Karpas-422 (cell line): ENCODE data around the gene AOPEP. TPM values are rescaled to one million over a fixed set of nuclear protein-coding genes. Genes with fewer than 3 reads are reported as not detected.
"Not testable (repeated sequence)": the region's sequence is repeated elsewhere in the genome, so short reads cannot be mapped to it uniquely, and the experiment has no call there.

Experiments used
- DNase-seq: peaks from one replicate; pipeline ENCODE4 v3.0.0-alpha.2; 2015
- H2AFZ ChIP-seq: fragments of 200-600 bp; sonication (generic); 2 replicates; pipeline ENCODE4 v1.6.1; 2014; ENCODE audit warnings: antibody characterized with exemption, low read length, mixed read lengths
- H3K27ac ChIP-seq: fragments of 200-600 bp; sonication (generic); 2 replicates; pipeline ENCODE4 v1.5.1; 2014; ENCODE audit warnings: mild to moderate bottlenecking, low read length, moderate library complexity
- H3K27me3 ChIP-seq: fragments of 200-600 bp; sonication (generic); 2 replicates; pipeline ENCODE4 v1.6.1; 2014; ENCODE audit warnings: low read length, mixed read lengths
- H3K36me3 ChIP-seq: fragments of 200-600 bp; sonication (generic); 2 replicates; pipeline ENCODE4 v1.6.1; 2014; ENCODE audit warnings: low read length, mixed read lengths; ENCODE audit not compliant: insufficient read depth
- H3K4me1 ChIP-seq: fragments of 200-600 bp; sonication (generic); 2 replicates; pipeline ENCODE4 v1.6.1; 2014; ENCODE audit warnings: mild to moderate bottlenecking, low read length, mixed read lengths
- H3K4me2 ChIP-seq: fragments of 200-600 bp; sonication (generic); 2 replicates; pipeline ENCODE4 v1.6.1; 2014; ENCODE audit warnings: low read length, low read depth, mild to moderate bottlenecking; ENCODE audit not compliant: poor library complexity, severe bottlenecking
- H3K4me3 ChIP-seq: fragments of 200-600 bp; sonication (generic); 2 replicates; pipeline ENCODE4 v1.5.1; 2014; ENCODE audit warnings: mild to moderate bottlenecking, antibody characterized with exemption, low read length, mixed read lengths
- H3K79me2 ChIP-seq: fragments of 200-600 bp; sonication (generic); 2 replicates; pipeline ENCODE4 v1.6.1; 2014; ENCODE audit warnings: mild to moderate bottlenecking, low read length, mixed read lengths
- H3K9ac ChIP-seq: fragments of 200-600 bp; sonication (generic); 2 replicates; pipeline ENCODE4 v1.6.0; 2014; ENCODE audit warnings: low read length
- H3K9me2 ChIP-seq: fragments of 200-600 bp; sonication (generic), shearing (Covaris generic); replicated peaks from 2 replicates; pipeline ENCODE4 v1.6.0; 2014; ENCODE audit warnings: mild to moderate bottlenecking, low read length, moderate library complexity; ENCODE audit not compliant: insufficient read depth
- H3K9me3 ChIP-seq: fragments of 300-700, 200-600 bp; sonication (generic); 2 replicates; pipeline ENCODE4 v1.6.1; 2014; ENCODE audit warnings: low read length, mixed read lengths
- H4K20me1 ChIP-seq: fragments of 200-600 bp; sonication (generic); 2 replicates; pipeline ENCODE4 v1.6.1; 2014; ENCODE audit warnings: mild to moderate bottlenecking, antibody characterized with exemption, low read length, low read depth; ENCODE audit not compliant: insufficient read depth
- total RNA-seq: library from RNA; depleted of rRNA; stranded (reverse); fragments of >200 nt; shearing (Covaris generic); gene quantifications from 2 replicates; pipeline ENCODE4 v1.2.3, GENCODE V29; 2014; ENCODE audit warnings: low replicate concordance

AOPEP gene
- total RNA-seq, 1 experiment from 2014 or later: 22.7 TPM

DNA sequence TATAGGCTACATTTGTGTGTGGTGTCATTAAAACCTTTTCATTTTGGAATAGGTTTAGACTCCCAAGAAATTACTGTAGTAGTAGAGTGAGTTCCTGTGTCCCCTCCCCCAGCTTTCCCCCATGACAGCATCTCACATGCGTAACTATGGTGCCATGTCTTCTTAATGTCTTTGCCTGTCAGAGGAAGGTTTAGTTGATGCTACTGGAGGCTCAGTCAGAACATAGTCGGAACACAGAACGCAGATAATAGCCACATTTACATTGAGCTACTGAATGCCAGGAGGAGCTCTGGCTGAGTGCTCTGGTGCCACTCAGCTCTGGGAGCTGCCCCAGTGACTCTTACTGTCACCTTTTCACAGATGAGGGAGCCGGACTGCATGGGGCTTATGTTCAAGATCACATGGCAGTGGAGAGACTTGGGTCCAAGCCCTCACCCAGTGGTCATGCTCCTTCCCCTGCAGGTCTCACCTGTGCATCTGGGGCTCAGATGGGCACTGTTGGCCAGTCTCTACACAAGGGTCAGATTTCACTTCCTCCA, 223.6 kb downstream of the AOPEP start:
- Histone ChIP-seq H3K9me2 (no peaks in the 10 kb centered on the region), H3K36me3 (no peaks in the 10 kb centered on the region), H2AFZ (no peak overlapping the region), H3K4me1 (peaks cover 25% of the 10 kb centered on the region), H3K27ac (no peak overlapping the region), H3K9me3 (no peaks in the 10 kb centered on the region), H3K79me2 (no peaks in the 10 kb centered on the region), H3K9ac (no peak overlapping the region), H3K4me2 (no peak overlapping the region), H3K4me3 (no peak overlapping the region), H4K20me1 (no peaks in the 10 kb centered on the region), H3K27me3 (no peaks in the 10 kb centered on the region)
- DNase-seq: no peak

DNA sequence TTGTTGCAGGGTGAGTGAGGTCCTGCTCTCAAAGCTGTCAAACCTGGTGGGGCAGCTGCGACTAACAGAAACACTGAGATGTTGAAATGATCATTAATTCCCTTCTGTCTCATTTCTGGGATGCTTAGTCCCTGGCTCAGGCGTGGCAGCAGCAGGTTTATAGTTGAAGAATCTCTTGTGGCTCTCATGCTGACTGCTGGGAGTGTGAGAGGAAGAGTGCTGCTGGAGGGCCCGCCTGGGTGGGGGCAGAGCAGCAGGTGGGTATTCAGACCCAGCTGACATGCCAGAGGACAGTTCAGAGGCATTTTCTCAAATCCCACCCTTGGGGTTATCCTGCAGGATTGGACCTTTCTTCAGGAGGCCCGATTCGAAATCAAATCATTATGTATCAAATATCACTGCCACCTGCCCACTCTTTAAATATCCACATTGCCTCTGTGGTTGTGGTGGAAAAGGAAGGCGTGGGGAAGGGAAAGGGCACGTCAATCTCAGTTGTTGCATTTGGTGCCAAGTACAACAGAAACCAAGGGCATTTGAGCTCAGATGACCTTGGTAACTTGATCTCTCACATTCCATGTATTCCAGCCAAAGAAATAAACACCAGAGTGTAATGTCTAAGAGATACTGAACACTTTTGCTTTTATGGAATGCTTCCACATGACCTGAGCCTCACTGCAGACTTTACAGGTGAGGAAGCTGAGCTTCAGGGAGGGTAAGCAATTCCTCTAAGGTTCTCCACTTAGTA, 224.3 kb downstream of the AOPEP start:
- no peak overlapping the region for H2AFZ ChIP-seq
- no peaks in the 10 kb centered on the region for H4K20me1 ChIP-seq
- H3K79me2 ChIP-seq: no peaks in the 10 kb centered on the region
- no peaks in the 10 kb centered on the region for H3K36me3 ChIP-seq
- no peak for DNase-seq
- H3K9ac ChIP-seq: no peak overlapping the region
- no peaks in the 10 kb centered on the region for H3K27me3 ChIP-seq
- peaks cover 25% of the 10 kb centered on the region for H3K4me1 ChIP-seq
- no peak overlapping the region for H3K4me3 ChIP-seq
- H3K9me2 ChIP-seq: no peaks in the 10 kb centered on the region
- H3K9me3 ChIP-seq: no peaks in the 10 kb centered on the region
- H3K4me2 ChIP-seq: no peak overlapping the region
- no peak overlapping the region for H3K27ac ChIP-seq

DNA sequence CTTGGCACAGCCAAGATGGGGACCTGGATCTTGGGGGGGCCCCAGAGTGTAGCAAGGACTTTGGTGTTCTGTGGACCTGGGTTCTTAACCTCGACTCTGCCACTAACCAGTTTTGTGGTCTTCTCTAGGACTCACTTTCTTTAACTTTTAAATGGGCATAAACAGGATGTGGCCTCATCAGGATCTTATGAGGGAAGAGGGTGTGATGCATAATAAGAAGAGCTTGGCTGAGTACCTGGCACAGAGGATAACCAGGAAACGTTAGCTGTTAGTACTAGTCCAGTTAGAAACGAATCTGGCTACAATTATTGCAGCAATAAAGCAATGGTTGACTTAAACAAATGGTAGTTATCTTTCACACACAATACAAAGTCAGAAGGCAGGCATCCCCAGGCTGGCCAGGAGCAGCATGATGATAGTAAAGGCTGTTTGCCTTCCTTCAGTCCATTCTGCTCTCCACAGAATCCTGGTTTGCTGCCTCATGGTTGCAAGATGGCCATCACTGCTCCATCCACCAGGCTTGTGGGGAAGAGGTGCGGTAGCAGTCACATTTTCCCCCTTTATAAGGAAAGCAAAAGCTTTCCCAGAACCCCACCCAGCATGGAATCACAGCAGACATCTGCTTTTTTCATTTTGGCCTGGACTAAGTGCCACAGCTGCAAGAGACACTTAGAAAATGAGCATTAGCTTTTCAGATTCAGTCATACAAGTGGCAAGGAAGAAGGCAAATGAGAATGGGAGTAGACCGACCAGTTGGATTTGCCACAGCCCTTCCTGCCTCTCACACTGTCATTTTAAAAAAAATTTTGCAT, 225.0 kb downstream of the AOPEP start:
- Histone ChIP-seq H3K9me3 (no peaks in the 10 kb centered on the region), H3K4me2 (no peak overlapping the region), H3K4me3 (no peak overlapping the region), H2AFZ (no peak overlapping the region), H3K27me3 (no peaks in the 10 kb centered on the region), H3K27ac (no peak overlapping the region), H3K4me1 (peaks cover 25% of the 10 kb centered on the region), H3K9me2 (no peaks in the 10 kb centered on the region), H3K36me3 (no peaks in the 10 kb centered on the region), H3K9ac (no peak overlapping the region), H3K79me2 (no peaks in the 10 kb centered on the region), H4K20me1 (no peaks in the 10 kb centered on the region)
- no peak for DNase-seq

DNA sequence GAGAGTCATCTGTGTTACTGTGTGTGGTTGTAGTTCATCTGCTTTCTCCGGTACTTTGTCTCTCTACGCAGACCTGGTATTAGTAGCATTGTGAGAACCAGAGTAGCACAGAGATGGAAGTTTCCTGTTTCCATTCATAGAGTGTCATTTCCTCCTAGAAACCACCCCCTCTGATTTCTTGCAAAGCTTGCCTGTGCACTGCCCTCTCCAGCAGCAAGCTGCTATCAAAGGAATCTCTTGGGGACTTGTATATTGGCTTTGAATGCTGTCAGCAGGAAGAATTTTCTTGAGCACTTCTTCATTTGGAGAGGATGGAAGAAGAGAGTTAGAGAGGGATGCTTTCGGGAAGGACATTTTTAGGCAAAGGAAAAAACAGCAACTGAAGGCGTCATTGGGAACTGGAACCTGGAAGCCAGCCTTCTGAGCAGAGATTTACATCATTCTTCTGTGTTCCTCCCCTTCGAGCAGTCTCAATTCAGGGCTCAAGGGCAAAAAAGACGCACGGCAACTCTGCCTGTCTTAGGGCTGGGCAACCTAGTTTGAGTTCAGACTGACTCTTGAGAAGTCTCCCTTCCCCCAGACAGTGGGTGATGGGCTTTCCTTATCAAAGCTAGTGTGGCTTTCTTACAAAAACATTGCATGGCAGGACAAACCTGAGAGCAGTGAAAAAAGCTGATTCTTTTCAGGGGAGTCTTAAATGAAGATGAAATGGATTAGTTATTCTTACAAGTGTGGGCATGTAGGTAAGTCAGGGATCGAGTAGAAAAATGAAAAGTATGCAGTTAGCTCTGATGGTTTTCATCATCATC, 226.3 kb downstream of the AOPEP start:
- Histone ChIP-seq H3K4me3 (no peak overlapping the region), H3K79me2 (no peaks in the 10 kb centered on the region), H3K9me2 (no peaks in the 10 kb centered on the region), H3K27me3 (no peaks in the 10 kb centered on the region), H3K9ac (no peak overlapping the region), H3K27ac (no peak overlapping the region), H4K20me1 (no peaks in the 10 kb centered on the region), H3K4me1 (peaks cover 25% of the 10 kb centered on the region), H3K4me2 (no peak overlapping the region), H3K9me3 (no peaks in the 10 kb centered on the region), H3K36me3 (no peaks in the 10 kb centered on the region), H2AFZ (no peak overlapping the region)
- no peak for DNase-seq

DNA sequence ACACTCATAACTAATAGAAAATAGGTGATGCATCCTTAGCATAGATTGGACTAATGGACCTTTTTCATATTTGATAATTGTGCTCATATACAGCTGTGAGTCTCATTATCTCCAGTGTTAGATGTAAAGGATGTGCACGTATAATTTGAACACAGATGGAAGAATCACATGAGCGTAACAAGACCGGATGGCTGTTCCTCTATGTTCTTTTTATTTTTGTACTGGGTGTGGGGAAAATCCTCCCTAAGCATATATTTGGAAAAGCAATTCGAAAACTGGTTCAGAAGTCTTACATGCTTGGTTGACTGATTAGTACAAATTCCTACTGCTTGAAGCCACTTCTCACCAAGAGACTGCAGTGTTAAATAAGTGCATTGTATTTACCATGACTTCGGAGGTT, 230.2 kb downstream of the AOPEP start:
- no peaks in the 10 kb centered on the region for H3K9me2 ChIP-seq
- H3K79me2 ChIP-seq: no peaks in the 10 kb centered on the region
- no peak for DNase-seq
- no peaks in the 10 kb centered on the region for H4K20me1 ChIP-seq
- no peaks in the 10 kb centered on the region for H3K27me3 ChIP-seq
- no peaks in the 10 kb centered on the region for H3K9me3 ChIP-seq
- H3K4me2 ChIP-seq: no peak overlapping the region
- no peak overlapping the region for H2AFZ ChIP-seq
- H3K9ac ChIP-seq: no peak overlapping the region
- H3K4me1 ChIP-seq: peaks cover 10% of the 10 kb centered on the region
- H3K36me3 ChIP-seq: no peaks in the 10 kb centered on the region
- H3K4me3 ChIP-seq: no peak overlapping the region
- H3K27ac ChIP-seq: no peak overlapping the region

DNA sequence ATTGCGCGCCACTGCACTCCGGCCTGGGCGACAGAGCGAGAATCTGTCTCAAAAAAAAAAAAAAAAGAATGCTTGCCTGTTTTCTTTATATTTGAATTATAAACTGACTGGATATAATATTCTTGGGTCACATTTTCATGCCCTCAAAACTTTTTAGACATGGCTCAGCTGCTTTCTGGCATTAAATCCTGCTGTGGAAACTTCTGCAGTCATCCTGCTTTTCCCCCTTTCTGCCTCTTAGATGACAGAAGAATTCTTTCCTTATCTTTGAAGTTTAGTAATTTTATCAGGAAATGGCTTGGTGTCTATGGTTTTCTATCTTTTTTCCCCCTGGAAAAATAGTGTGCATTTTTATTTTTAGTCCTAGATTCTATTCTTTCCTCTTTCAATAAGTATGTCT, 234.5 kb downstream of the AOPEP start:
- Histone ChIP-seq H3K36me3 (no peaks in the 10 kb centered on the region), H4K20me1 (no peaks in the 10 kb centered on the region), H3K9ac (no peak overlapping the region), H2AFZ (no peak overlapping the region), H3K9me2 (no peaks in the 10 kb centered on the region), H3K4me1 (no peaks in the 10 kb centered on the region), H3K27me3 (no peaks in the 10 kb centered on the region), H3K9me3 (no peaks in the 10 kb centered on the region), H3K27ac (no peak overlapping the region), H3K4me2 (no peak overlapping the region), H3K79me2 (no peaks in the 10 kb centered on the region), H3K4me3 (no peak overlapping the region)
- no peak for DNase-seq

DNA sequence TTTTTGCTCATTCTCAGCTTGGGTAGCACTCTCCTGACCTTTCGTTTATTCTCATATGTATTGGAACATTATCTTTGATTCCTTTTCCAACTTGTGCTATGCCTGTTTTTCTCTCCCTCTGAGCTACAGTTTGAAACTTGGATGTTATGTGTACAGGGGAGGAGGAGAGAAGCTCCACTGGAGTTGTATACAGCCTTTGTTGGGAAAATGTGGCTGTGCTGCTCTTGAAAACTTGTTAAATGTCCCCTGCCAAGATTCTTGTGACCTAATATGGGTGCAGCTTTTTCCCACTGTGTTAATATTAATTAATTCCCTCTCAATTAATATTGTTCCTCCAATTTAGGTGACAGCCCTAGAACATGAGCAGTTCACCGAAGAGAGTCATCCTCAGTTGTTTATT, 235.4 kb downstream of the AOPEP start:
- Histone ChIP-seq H4K20me1 (no peaks in the 10 kb centered on the region), H3K4me1 (no peaks in the 10 kb centered on the region), H3K4me2 (no peak overlapping the region), H3K9me3 (no peaks in the 10 kb centered on the region), H2AFZ (no peak overlapping the region), H3K36me3 (no peaks in the 10 kb centered on the region), H3K4me3 (no peak overlapping the region), H3K27ac (no peak overlapping the region), H3K27me3 (no peaks in the 10 kb centered on the region), H3K9ac (no peak overlapping the region), H3K79me2 (no peaks in the 10 kb centered on the region), H3K9me2 (no peaks in the 10 kb centered on the region)
- no peak for DNase-seq

DNA sequence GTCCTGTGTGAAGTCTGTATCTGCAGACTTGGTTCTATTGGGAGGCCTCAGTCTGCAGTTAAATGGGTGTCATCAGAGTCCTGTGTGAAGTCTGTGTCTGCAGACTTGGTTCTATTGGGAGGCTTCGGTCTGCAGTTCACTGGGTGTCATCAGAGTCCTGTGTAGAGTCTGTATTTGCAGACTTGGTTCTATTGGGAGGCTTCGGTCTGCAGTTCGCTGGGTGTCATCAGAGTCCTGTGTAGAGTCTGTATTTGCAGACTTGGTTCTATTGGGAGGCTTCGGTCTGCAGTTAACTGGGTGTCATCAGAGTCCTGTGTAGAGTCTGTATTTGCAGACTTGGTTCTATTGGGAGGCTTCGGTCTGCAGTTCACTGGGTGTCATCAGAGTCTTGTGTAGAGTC, 239.1 kb downstream of the AOPEP start:
- H3K4me2 ChIP-seq, DNase-seq, H3K36me3 ChIP-seq, H3K9me2 ChIP-seq, H3K27me3 ChIP-seq, H3K79me2 ChIP-seq, H3K9ac ChIP-seq, H3K9me3 ChIP-seq, H3K4me1 ChIP-seq, H2AFZ ChIP-seq, H3K4me3 ChIP-seq, H3K27ac ChIP-seq, H4K20me1 ChIP-seq: not testable (repeated sequence)
